Epithelial cell of proximal tubule (primary cell): ENCODE measurements around the gene INPP5A. TPM values are rescaled to one million over a fixed set of nuclear protein-coding genes. Genes with fewer than 3 reads are reported as not detected.

Experiments
- DNase-seq: peaks from one replicate; pipeline ENCODE4 v3.0.0-alpha.2; 2011; ENCODE audit warnings: low read depth
- H3K4me3 ChIP-seq: 2 replicates; pipeline ENCODE4 v1.5.1; 2011; ENCODE audit warnings: low read depth, mild to moderate bottlenecking, low read length
- total RNA-seq: library from RNA; depleted of rRNA; stranded (reverse); fragments of >200 nt; gene quantifications from 2 replicates; pipeline ENCODE4 v1.2.3, GENCODE V29; 2015
- TF ChIP-seq, protein P1 (sequence below): conservative IDR thresholded peaks from 2 replicates; pipeline ENCODE4 v1.5.1; 2012; ENCODE audit warnings: low read depth, mild to moderate bottlenecking, low read length

Gene INPP5A
- total RNA-seq, 1 donor from 2014 or later: 30.4 TPM

DNA sequence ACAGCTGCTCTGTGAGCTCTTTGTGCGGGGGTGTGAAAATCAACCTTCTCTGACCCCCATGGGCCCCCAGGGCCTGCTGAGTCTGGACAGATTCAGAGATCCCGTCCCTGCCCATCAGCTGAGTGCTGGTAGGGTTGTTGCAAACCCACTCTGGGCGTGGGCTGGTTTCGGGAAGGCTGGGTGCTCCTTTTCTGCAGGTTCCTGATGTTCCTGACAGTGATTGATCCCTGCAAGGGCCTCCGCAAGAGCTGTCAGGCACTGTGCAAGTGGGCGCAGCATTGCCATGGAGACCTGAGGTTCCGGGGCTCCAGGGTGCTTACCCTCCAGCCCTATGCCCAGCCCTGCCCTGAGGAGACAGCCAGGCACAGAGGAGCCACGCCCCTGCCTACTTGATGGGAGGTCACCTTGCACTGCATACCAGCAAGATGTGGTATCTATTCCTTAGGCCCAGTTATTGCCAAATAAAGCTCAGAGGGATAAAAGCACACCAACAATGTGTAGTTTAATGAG is 44.3 kb upstream of the INPP5A start:
- H3K4me3 ChIP-seq: no peak overlapping the region
- DNase-seq: no peak
- TF ChIP-seq, protein P1, sequence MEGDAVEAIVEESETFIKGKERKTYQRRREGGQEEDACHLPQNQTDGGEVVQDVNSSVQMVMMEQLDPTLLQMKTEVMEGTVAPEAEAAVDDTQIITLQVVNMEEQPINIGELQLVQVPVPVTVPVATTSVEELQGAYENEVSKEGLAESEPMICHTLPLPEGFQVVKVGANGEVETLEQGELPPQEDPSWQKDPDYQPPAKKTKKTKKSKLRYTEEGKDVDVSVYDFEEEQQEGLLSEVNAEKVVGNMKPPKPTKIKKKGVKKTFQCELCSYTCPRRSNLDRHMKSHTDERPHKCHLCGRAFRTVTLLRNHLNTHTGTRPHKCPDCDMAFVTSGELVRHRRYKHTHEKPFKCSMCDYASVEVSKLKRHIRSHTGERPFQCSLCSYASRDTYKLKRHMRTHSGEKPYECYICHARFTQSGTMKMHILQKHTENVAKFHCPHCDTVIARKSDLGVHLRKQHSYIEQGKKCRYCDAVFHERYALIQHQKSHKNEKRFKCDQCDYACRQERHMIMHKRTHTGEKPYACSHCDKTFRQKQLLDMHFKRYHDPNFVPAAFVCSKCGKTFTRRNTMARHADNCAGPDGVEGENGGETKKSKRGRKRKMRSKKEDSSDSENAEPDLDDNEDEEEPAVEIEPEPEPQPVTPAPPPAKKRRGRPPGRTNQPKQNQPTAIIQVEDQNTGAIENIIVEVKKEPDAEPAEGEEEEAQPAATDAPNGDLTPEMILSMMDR: no peak

DNA sequence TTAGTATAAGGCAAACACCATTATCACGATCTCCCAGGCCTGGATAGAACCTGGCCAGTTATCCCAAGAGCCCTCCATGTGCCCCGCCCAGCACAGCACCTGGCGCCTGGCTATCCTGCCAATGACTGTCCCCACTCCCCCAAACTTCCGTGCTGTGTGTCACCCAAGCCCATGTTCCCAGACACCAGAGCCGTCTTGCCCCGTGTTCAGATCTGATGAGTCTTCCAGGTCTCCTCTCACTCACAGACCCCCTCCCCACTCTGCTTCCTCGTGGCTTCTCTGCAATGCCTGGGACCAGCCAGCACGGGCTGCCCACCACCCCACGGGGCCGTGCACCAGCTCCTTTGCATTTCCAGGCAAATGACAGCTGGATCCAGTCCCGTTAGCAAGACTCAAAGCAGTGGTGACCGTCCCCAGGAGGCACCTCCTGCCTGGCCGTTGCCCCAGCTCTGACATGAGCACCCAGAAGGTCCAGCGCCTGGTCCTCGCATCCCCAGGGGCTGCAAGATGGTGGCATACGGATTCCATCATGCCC is 43.8 kb upstream of the INPP5A start:
- DNase-seq: no peak
- TF ChIP-seq, protein P1: no peak
- H3K4me3 ChIP-seq: no peak overlapping the region

DNA sequence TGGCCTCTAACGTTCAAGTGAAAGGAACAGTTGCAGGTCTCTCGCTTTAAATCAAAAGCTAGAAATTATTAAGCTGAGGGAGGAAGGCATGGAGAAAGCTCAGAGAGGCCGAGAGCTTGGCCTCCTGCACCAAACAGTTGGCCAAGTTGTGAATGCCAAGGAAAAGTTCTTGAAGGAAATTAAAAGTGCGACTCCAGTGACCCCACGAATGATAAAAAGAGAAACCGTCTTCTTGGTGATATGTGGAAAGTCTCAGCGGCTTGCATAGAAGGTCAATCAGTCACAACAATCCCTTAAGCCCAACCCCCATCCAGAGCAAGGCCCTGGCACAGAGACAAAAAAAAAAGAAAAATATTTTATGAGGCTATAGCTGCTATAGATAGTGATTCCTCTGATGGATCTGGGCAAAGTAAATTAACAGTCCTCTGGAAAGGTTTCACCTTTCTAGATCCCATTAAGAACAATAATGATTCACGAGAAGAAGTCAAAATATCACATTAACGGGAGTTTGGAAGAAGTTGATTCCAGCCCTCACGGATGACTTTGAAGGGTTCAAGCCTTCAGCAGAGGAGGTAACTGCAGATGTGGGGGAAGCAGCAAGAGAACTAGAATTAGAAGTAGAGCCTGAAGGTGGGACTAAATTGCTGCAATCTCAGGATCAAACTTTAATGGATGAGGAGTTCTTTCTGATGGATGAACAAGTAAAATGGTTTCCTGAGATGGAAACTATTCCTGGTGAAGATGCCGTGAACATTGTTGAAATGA is 42.5 kb upstream of the INPP5A start:
- no peak overlapping the region for H3K4me3 ChIP-seq
- TF ChIP-seq, protein P1: no peak
- no peak for DNase-seq

DNA sequence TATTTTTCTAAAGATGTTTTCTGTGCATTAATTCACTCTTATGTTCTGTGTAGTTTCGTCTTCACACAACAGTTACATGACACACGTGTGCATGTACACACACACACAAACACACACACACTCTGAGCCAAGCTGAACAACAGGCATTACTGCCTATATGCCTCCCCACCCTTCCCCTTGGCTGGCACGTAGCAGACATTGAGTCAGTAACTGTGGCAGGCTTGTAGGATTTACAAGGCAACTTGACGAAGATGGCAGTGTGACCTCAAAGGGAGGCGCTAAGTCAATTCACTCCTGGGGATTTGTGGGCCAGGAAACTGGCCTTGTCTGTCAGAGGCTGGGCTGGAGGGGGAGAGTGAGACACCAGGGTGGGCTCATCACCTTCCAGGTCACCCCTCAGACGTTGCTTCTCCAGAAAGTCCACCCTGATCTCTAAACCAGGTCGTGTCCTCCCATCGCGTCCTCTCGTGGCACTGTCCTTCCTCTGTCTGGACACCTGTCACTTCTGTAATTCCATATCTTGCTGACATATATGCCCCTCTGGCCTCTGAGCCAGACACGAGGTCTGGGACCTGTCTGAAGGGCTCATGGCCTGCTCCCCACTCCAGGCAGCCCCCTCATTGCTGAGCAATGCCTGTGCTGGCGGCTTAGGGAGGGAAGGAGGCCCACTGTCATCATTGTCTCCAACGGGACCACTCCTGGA is 41.1 kb upstream of the INPP5A start:
- TF ChIP-seq, protein P1: no peak
- no peak for DNase-seq
- no peak overlapping the region for H3K4me3 ChIP-seq

DNA sequence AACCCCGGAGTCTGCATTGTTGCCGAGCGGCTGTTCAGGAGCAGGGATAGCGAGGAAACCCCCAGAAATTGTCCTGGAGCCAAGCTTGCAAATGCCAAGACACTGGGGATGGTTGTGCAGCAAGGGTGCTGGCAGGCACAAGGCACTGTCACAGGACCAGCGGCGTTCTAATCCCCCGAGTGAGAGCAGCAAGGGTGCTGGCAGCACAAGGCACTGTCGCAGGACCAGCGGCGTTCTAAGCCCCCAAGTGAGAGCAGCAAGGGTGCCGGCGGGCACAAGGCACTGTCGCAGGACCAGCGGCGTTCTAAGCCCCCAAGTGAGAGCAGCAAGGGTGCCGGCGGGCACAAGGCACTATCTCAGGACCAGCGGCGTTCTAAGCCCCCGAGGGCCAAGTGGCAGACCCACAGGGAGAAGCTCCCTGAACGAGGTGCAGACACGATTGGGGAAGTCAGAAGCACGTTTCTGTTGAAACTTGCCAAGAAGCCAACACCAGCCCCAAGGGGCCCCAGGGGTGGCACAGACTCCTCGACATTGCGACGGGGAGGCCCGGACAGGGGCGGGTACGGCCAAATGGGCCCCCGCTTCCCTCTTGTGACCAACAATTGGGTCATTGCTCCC is 40.4 kb upstream of the INPP5A start:
- TF ChIP-seq, protein P1: no peak
- no peak for DNase-seq

DNA sequence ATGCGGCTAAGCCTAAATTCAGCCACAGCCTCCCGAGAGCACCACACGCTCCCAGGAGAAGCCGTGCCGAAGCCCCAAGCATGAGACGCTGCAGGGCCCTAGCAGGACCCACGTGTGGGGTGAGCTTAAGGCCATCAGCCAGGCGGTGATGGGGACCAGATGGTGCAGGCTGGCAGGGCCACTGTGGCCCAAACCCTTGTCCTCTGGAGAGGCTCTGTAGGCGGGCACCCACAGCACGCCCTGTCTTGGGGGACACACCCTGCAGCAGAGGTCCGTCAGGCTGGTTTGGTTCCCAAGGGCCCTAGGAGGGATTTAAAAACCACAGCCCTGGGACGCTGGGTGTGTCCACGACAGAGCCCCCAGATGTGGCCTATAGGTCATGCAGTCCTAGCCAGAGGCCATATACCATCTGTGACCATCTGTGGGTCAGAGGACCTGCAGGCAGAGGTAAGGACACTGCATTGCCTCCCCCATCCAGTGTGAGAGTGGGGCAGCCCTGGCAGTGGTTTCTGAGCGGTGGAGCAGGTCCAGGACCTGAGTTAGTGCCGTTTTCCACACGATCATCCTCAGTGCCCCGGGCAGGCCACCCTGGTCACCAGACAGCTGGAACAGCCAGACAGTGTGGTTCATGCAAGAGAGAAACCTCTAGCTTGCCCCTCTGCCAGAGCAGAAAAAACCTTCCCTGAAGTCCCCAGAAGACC is 39.6 kb upstream of the INPP5A start:
- no peak overlapping the region for H3K4me3 ChIP-seq
- no peak for DNase-seq
- TF ChIP-seq, protein P1: no peak

More for the DNA sequence above, 40.4 kb upstream of the INPP5A start:
- H3K4me3 ChIP-seq: no peak overlapping the region
